BE2C (cell line): ENCODE measurements around the gene SPEN.

Experiments used
- DNase-seq: peaks from one replicate; pipeline ENCODE4 v3.0.0-alpha.2; 2020
- H3K27me3 ChIP-seq: fragments of 250-450 bp; sonication (Bioruptor Pico); 2 replicates; pipeline ENCODE4 v1.5.1; 2020; ENCODE audit warnings: mild to moderate bottlenecking
- H3K36me3 ChIP-seq: fragments of 250-450 bp; sonication (Bioruptor Pico); 2 replicates; pipeline ENCODE4 v1.5.1; 2020; ENCODE audit warnings: mild to moderate bottlenecking
- H3K4me1 ChIP-seq: fragments of 250-450 bp; sonication (Bioruptor Pico); 2 replicates; pipeline ENCODE4 v1.5.1; 2020
- H3K4me3 ChIP-seq: 2 replicates; pipeline ENCODE4 v1.5.1; 2011; ENCODE audit warnings: low read depth, low read length
- H3K9me3 ChIP-seq: fragments of 250-450 bp; sonication (Bioruptor Pico); 2 replicates; pipeline ENCODE4 v1.5.1; 2020
- CTCF ChIP-seq: IDR thresholded peaks from 2 replicates; pipeline ENCODE4 v1.5.1; 2012; ENCODE audit warnings: mild to moderate bottlenecking, low read depth, low read length

The SPEN gene

DNA sequence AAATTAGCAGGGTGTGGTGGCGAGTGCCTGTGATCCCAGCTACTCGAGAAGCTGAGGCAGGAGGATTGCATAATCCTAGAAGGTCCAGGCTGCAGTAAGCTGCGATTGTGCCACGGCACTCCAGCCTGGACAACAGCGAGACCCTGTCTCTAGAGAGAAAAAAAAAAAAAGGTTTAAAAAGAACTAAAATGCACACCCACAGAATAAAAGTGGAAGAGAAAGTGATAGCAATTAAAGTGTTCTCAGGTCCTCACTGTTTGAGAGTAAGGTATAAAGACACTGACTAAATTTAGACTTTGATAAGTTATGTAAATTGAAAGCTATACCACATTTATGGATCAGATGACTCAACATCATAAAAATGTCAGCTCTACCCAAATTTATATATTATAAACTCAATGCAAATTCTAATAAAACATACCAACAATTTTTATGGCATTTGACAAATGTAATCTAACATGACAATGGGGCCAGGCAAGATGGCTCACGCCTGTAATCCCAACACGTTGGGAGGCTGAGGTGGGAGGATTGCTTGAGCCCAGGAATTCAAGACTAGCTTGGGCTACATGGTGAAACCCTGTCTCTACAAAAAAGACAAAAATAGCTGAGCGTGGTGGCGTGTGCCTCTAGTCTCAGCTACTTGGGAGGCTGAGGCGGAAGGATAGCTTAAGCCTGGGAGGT, 116.6 kb downstream of the SPEN start:
- H3K36me3 ChIP-seq = no peaks in the 10 kb centered on the region
- DNase-seq = no peak

DNA sequence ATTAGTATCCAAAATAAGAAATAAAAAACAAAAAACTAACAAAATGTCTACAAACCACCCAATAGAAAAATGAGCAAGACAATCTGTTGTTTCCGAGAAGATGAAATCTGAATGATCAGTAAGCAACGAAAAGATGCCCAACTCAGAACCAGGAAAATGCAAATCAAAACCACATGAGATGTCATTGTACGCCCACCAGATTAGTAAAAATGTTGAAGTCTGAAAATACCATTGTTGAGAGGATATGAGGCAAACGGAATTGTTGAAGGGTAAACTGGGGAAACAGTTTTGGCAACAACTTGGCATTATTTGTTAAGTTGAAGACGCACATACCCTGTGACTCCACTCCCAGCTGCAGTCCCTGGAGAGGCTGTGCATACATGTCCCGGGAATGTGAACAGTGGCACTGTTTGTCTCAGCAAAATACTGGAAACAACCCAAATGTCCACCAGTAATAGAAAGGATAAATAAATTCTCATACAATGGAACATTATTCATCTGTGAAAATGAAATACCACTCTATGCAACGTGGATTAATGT, 117.8 kb downstream of the SPEN start:
- Histone ChIP-seq H3K4me3 (no peak overlapping the region), H3K4me1 (no peaks in the 10 kb centered on the region), H3K27me3 (no peaks in the 10 kb centered on the region), H3K9me3 (no peaks in the 10 kb centered on the region), H3K36me3 (no peaks in the 10 kb centered on the region)
- no peak for DNase-seq
- no peak for TF ChIP-seq CTCF

More for the DNA sequence above, 116.6 kb downstream of the SPEN start:
- Histone ChIP-seq H3K9me3 (no peaks in the 10 kb centered on the region), H3K4me3 (no peak overlapping the region), H3K27me3 (no peaks in the 10 kb centered on the region), H3K4me1 (no peaks in the 10 kb centered on the region)
- TF ChIP-seq CTCF = no peak

GRCh38 chr1:15966081-15966955, 118.8 kb downstream of the SPEN start:
- no peaks in the 10 kb centered on the region for H3K27me3 ChIP-seq
- no peak for DNase-seq
- no peak overlapping the region for H3K4me3 ChIP-seq
- no peaks in the 10 kb centered on the region for H3K9me3 ChIP-seq
- H3K4me1 ChIP-seq = no peaks in the 10 kb centered on the region
- no peak for TF ChIP-seq CTCF
- H3K36me3 ChIP-seq = no peaks in the 10 kb centered on the region

DNA sequence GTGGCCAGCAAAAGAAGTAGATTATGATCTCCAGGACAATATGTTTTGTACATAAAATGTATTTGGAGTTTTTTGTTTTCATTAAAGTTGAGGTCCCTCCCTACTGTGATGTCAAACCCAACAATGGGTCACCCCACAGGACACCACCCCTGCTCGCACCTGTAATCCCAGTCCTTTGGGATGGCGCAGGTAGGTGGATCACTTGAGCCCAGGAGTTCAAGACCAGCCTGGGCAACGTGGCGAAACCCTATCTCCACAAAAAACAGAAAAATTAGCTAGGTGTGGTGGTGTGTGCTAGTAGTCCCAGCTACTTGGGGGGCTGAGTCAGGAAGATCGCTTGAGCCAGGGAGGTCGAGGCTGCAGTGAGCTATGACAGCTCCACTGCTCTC, 119.4 kb downstream of the SPEN start:
- Histone ChIP-seq H3K4me1 (no peaks in the 10 kb centered on the region), H3K27me3 (no peaks in the 10 kb centered on the region), H3K4me3 (no peak overlapping the region), H3K36me3 (no peaks in the 10 kb centered on the region), H3K9me3 (no peaks in the 10 kb centered on the region)
- no peak for DNase-seq
- no peak for TF ChIP-seq CTCF

DNA sequence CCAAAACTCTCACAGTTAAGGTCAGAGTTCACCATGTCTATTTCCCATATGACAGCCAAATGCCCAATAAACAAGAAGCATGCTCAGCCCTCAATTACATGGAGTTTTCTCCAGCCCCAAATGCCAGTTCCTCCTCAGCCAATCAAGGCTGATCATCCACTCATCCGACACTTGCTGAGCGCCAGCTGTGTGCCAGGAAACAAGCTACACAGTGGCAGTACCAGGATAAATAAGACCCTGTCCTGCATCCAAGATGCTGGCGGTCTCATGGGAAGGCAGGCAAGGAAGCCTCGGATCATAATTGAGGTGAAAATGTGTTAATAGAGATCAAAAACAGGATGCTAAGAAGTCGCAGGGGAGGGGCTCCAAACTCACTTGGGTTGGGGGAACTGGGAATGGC, 120.7 kb downstream of the SPEN start:
- H3K4me3 ChIP-seq = no peak overlapping the region
- TF ChIP-seq CTCF = no peak
- H3K27me3 ChIP-seq = no peaks in the 10 kb centered on the region
- H3K36me3 ChIP-seq = no peaks in the 10 kb centered on the region
- no peak for DNase-seq
- H3K9me3 ChIP-seq = no peaks in the 10 kb centered on the region
- H3K4me1 ChIP-seq = no peaks in the 10 kb centered on the region
